NT2/D1 (cell line): ENCODE data around the gene NXPE4.

Source experiments
- DNase-seq: peaks from one replicate; pipeline ENCODE4 v3.0.0-alpha.2; 2011; ENCODE audit warnings: low read depth, low spot score
- H3K27me3 ChIP-seq: 2 replicates; pipeline ENCODE4 v1.6.0; 2011; ENCODE audit warnings: mild to moderate bottlenecking; ENCODE audit not compliant: insufficient read length, insufficient read depth
- H3K36me3 ChIP-seq: 2 replicates; pipeline ENCODE4 v1.6.1; 2011; ENCODE audit warnings: mild to moderate bottlenecking, low read length, mixed read lengths; ENCODE audit not compliant: insufficient read depth, insufficient read length
- H3K4me1 ChIP-seq: 2 replicates; pipeline ENCODE4 v1.5.1; 2011; ENCODE audit not compliant: insufficient read depth, insufficient read length
- H3K4me3 ChIP-seq: 2 replicates; pipeline ENCODE4 v1.5.1; 2011; ENCODE audit warnings: low read depth; ENCODE audit not compliant: insufficient read length
- H3K9ac ChIP-seq: 2 replicates; pipeline ENCODE4 v1.6.0; 2011; ENCODE audit warnings: low read depth; ENCODE audit not compliant: insufficient read length
- H3K9me3 ChIP-seq: 2 replicates; pipeline ENCODE4 v1.5.1; 2011; ENCODE audit warnings: mild to moderate bottlenecking, low read length; ENCODE audit not compliant: insufficient read depth
- SUZ12 ChIP-seq: IDR thresholded peaks from 2 replicates; pipeline ENCODE4 v1.6.1; 2011; ENCODE audit not compliant: insufficient read length, insufficient read depth; ENCODE audit errors: extremely low read depth
- YY1 ChIP-seq: IDR thresholded peaks from 2 replicates; pipeline ENCODE4 v1.6.1; 2011; ENCODE audit not compliant: insufficient read length, insufficient read depth
- ZNF274 ChIP-seq: IDR thresholded peaks from 2 replicates; pipeline ENCODE4 v1.6.1; 2011; ENCODE audit warnings: mild to moderate bottlenecking, low read depth, low read length

Gene NXPE4

GRCh38 chr11:114594703-114595102 lies 883 bp downstream of the NXPE4 start:
- no peaks in the 10 kb centered on the region for H3K36me3 ChIP-seq
- no peak overlapping the region for H3K4me3 ChIP-seq

GRCh38 chr11:114587398-114587953 lies 8.1 kb downstream of the NXPE4 start:
- no peak for DNase-seq
- H3K4me3 ChIP-seq, result no peak overlapping the region
- TF ChIP-seq SUZ12, result no peak
- TF ChIP-seq ZNF274, result no peak
- TF ChIP-seq YY1, result no peak
- H3K27me3 ChIP-seq, result no peaks in the 10 kb centered on the region
- peaks cover 36% of the 10 kb centered on the region for H3K9me3 ChIP-seq
- no peaks in the 10 kb centered on the region for H3K4me1 ChIP-seq
- no peak overlapping the region for H3K9ac ChIP-seq
- H3K36me3 ChIP-seq, result no peaks in the 10 kb centered on the region

More at GRCh38 chr11:114594703-114595102, 883 bp downstream of the NXPE4 start:
- DNase-seq, result no peak
- Histone ChIP-seq H3K4me1 (no peaks in the 10 kb centered on the region), H3K27me3 (no peaks in the 10 kb centered on the region), H3K9me3 (0 out of 2 replicates have a peak, but pooled peaks cover 4% of the 10 kb centered on the region), H3K9ac (no peak overlapping the region)
- TF ChIP-seq ZNF274, result no peak
- no peak for TF ChIP-seq YY1
- TF ChIP-seq SUZ12, result no peak

DNA sequence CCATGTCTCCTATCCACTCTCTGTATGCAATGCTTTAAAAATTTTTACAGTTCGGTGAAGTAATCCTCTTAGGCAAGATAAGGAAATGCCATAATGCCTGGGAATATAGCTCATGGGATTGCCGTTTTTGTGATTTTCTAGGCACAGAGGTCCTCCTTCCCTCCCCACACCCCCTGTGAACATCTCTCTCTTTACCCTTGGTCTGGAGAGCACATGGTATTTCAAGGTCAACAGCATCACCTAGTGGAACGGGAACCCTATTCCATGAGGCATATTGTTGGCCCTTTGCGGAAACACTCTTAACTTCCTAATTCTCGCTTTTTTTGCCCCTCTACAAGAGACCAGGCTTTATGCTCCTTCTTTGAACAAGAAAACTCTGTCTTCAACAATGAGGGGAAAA lies 8.8 kb downstream of the NXPE4 start:
- DNase-seq, result peak; percentile 16

DNA sequence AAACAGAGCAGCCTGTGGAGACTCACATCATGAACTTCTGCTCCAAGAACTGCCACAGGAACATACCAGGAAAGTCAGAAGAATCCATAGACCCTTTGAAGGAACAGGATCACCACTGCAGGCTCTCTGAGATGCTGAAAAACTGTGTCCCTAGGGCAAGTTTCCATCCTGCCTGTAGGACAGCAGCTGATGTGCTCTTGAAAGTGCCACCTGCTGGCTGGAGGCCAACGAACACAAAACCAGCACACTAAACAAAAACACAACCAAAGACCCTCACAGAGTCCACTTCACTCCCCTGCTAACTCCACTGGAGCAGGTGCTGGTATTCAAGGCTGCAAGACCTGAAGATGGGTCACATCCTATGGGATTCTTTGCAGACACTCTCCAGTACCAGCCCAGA lies 23.9 kb downstream of the NXPE4 start:
- Histone ChIP-seq H3K4me3 (no peak overlapping the region), H3K27me3 (no peaks in the 10 kb centered on the region), H3K9me3 (no peaks in the 10 kb centered on the region), H3K9ac (no peak overlapping the region), H3K4me1 (peaks cover 4% of the 10 kb centered on the region), H3K36me3 (no peaks in the 10 kb centered on the region)
- no peak for DNase-seq
- TF ChIP-seq SUZ12, result no peak
- no peak for TF ChIP-seq ZNF274
- TF ChIP-seq YY1, result no peak

More for the DNA sequence above, 8.8 kb downstream of the NXPE4 start:
- Histone ChIP-seq H3K27me3 (no peaks in the 10 kb centered on the region), H3K9ac (no peak overlapping the region), H3K9me3 (peaks cover 36% of the 10 kb centered on the region), H3K36me3 (no peaks in the 10 kb centered on the region), H3K4me3 (no peak overlapping the region), H3K4me1 (no peaks in the 10 kb centered on the region)
- TF ChIP-seq YY1, result no peak
- no peak for TF ChIP-seq SUZ12
- no peak for TF ChIP-seq ZNF274

DNA sequence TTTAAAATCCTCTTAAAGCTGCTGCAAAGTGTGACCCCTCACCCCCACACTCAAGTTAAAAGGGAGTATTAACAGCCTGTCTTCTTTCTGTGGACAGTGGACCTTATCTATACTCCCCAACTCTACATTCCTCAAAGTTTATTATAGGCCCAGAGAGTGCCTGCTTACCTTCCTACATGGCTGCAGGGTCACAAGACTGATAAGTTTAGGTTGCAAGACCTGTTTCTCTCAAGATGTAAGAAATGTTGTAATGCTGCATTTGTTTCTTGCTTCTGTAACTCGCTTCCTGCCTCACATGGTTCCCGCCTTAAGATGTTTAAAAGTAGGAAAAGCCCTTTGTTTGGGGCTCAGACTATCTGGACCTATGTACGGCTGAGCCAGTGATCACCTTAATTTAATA lies 25.8 kb downstream of the NXPE4 start:
- H3K9me3 ChIP-seq, result no peaks in the 10 kb centered on the region
- DNase-seq, result no peak
- H3K9ac ChIP-seq, result no peak overlapping the region
- H3K4me1 ChIP-seq, result peaks cover 4% of the 10 kb centered on the region
- H3K4me3 ChIP-seq, result no peak overlapping the region
- H3K36me3 ChIP-seq, result no peaks in the 10 kb centered on the region
- TF ChIP-seq SUZ12 (no peak), ZNF274 (no peak), YY1 (no peak)
- H3K27me3 ChIP-seq, result no peaks in the 10 kb centered on the region

DNA sequence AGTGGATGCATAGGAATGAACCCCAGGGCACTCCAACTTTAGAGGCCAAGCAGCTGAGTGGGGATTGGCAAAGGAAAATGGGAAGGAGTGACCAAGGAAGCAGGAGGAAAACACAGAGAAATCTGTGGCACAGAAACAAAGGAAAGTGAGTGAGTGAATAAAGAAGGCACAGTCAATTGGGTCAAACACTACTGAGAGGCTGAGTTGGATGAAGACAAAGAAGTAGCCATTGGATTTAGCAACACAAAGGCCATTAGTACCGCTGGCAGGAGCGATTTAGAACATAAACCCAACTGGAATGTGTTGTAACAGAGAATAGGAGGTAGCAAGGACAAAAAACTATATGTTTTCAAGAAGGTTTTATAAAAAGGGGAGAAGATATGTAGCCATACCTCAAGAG lies 29.3 kb downstream of the NXPE4 start:
- Histone ChIP-seq H3K9me3 (no peaks in the 10 kb centered on the region), H3K36me3 (no peaks in the 10 kb centered on the region), H3K4me3 (no peak overlapping the region), H3K9ac (no peak overlapping the region), H3K27me3 (no peaks in the 10 kb centered on the region), H3K4me1 (peaks cover 4% of the 10 kb centered on the region)
- TF ChIP-seq ZNF274, result no peak
- TF ChIP-seq YY1, result no peak
- no peak for TF ChIP-seq SUZ12
- DNase-seq, result peak; percentile 56

DNA sequence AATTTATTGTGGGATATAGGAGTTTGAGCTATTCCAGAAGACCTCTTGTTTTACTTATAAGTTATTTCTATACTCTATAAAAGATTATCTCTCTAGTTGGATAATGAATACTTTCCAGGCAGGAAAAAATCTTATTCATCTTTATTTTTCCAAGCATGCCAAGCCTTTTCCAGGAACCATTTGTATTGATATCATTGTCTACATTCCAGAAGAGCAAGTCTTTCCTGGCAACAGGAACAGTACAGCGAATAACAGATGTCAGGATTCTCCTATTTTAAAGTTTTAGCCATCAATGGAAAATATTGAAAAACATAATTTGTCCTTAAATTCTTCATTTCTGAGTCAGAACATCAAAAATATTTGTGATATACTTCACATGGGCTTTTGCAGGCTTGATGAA lies 30.8 kb downstream of the NXPE4 start:
- Histone ChIP-seq H3K36me3 (no peaks in the 10 kb centered on the region), H3K27me3 (no peaks in the 10 kb centered on the region), H3K4me3 (no peak overlapping the region), H3K9ac (no peak overlapping the region), H3K4me1 (peaks cover 4% of the 10 kb centered on the region), H3K9me3 (no peaks in the 10 kb centered on the region)
- DNase-seq, result no peak
- TF ChIP-seq YY1 (no peak), ZNF274 (no peak), SUZ12 (no peak)

GRCh38 chr11:114563077-114563476 lies 32.5 kb downstream of the NXPE4 start:
- no peak for DNase-seq
- TF ChIP-seq YY1, result no peak
- TF ChIP-seq ZNF274, result no peak
- no peak for TF ChIP-seq SUZ12
- Histone ChIP-seq H3K9ac (no peak overlapping the region), H3K4me3 (no peak overlapping the region), H3K4me1 (peaks cover 4% of the 10 kb centered on the region), H3K36me3 (no peaks in the 10 kb centered on the region), H3K27me3 (no peaks in the 10 kb centered on the region), H3K9me3 (no peaks in the 10 kb centered on the region)
